Prostate gland (tissue), 2 donors: Measurements from ENCODE around the gene SFI1.

Experiments used
- POLR2A ChIP-seq: fragments of 450-650 bp; IDR thresholded peaks from one replicate; pipeline ENCODE4 v1.6.1; 2016; ENCODE audit warnings: antibody characterized with exemption, mild to moderate bottlenecking
- POLR2AphosphoS5 ChIP-seq: sonication (generic); formaldehyde crosslinking; IDR thresholded peaks from one replicate; pipeline ENCODE4 v1.6.1; 2017; ENCODE audit warnings: antibody characterized with exemption
- TF ChIP-seq, protein P1 (sequence below), 4 experiments: fragments of 200-600 bp in 2 of 4; fragments of 450-650 bp in 2 of 4; sonication (generic) in 2 of 4; IDR thresholded peaks; 1 replicate in 3 of 4; 2 replicates in 1 of 4; pipeline ENCODE4 v1.5.1; 2016 to 2019; ENCODE audit warnings: antibody characterized with exemption in 4 of 4, mild to moderate bottlenecking in 2 of 4, moderate library complexity in 2 of 4

DNA sequence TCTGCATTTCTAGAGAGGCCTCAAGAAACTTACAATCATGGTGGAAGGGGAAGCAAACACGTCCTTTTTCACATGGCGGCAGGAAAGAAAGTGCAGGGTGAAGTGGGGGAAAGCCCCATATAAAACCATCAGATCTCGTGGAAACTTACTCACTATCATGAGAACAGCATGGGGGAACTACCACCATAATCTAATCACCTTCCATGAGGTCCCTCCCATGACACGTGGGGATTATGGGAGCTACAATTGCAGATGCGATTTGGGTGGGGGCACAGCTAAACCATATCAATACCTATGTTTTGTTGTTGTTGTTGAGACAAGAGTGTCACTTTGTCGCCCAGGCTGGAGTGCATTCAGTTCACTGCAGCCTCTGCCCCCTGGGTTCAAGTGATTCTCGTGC is 29.9 kb downstream of the SFI1 start:
- TF ChIP-seq POLR2AphosphoS5: no peak
- TF ChIP-seq, protein P1, sequence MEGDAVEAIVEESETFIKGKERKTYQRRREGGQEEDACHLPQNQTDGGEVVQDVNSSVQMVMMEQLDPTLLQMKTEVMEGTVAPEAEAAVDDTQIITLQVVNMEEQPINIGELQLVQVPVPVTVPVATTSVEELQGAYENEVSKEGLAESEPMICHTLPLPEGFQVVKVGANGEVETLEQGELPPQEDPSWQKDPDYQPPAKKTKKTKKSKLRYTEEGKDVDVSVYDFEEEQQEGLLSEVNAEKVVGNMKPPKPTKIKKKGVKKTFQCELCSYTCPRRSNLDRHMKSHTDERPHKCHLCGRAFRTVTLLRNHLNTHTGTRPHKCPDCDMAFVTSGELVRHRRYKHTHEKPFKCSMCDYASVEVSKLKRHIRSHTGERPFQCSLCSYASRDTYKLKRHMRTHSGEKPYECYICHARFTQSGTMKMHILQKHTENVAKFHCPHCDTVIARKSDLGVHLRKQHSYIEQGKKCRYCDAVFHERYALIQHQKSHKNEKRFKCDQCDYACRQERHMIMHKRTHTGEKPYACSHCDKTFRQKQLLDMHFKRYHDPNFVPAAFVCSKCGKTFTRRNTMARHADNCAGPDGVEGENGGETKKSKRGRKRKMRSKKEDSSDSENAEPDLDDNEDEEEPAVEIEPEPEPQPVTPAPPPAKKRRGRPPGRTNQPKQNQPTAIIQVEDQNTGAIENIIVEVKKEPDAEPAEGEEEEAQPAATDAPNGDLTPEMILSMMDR (IDR thresholded peaks at IDR 0.05): no peak
- no peak for TF ChIP-seq POLR2A
